H1 (cell line): Measurements from ENCODE around the gene CEP350. TPM values are rescaled to one million over a fixed set of nuclear protein-coding genes. Genes with fewer than 3 reads are reported as not detected.
A peak's percentile ranks its signal among the peaks of the same experiment; 100 is the strongest.

Experiments used
- BCL11A ChIP-seq, 2 experiments: IDR thresholded peaks; one replicate each; pipeline ENCODE4 v1.6.1; 2011; ENCODE audit warnings: low read depth in 2 of 2, low read length in 2 of 2, mild to moderate bottlenecking in 2 of 2
- CBX8 ChIP-seq: fragments of 300-800, 300-1000 bp; sonication (generic); IDR thresholded peaks from 2 replicates; pipeline ENCODE4 v1.7.1; 2016; ENCODE audit warnings: low read depth, low read length, borderline replicate concordance
- CEBPB ChIP-seq: IDR thresholded peaks from 2 replicates; pipeline ENCODE4 v1.6.1; 2012; ENCODE audit warnings: low read depth, low read length
- EZH2 ChIP-seq: fragments of 200-600 bp; sonication (generic); IDR thresholded peaks from 2 replicates; pipeline ENCODE4 v1.7.1; 2012; ENCODE audit warnings: low read depth, mild to moderate bottlenecking, moderate library complexity, low read length, inconsistent platforms; ENCODE audit not compliant: severe bottlenecking
- GABPA ChIP-seq: IDR thresholded peaks from 2 replicates; pipeline ENCODE4 v1.6.1; 2011; ENCODE audit warnings: mild to moderate bottlenecking, low read length, moderate library complexity, borderline replicate concordance; ENCODE audit not compliant: insufficient read depth
- GTF2F1 ChIP-seq: IDR thresholded peaks from 2 replicates; pipeline ENCODE4 v1.6.1; 2012; ENCODE audit warnings: low read depth, low read length, improper control_type of control experiment, borderline replicate concordance
- KDM4A ChIP-seq: IDR thresholded peaks from one replicate; pipeline ENCODE4 v1.7.1; 2012; ENCODE audit warnings: low read depth, mild to moderate bottlenecking, moderate library complexity, low read length, inconsistent platforms; ENCODE audit not compliant: severe bottlenecking
- PHF8 ChIP-seq: fragments of 200-600 bp; sonication (generic); conservative IDR thresholded peaks from 2 replicates; pipeline ENCODE4 v1.7.1; 2012; ENCODE audit warnings: low read depth, mild to moderate bottlenecking, inconsistent platforms, low read length, moderate library complexity
- POLR2AphosphoS5 ChIP-seq: IDR thresholded peaks from 2 replicates; pipeline ENCODE4 v1.6.1; 2011; ENCODE audit warnings: low read depth, low read length
- SIN3A ChIP-seq, 2 experiments: IDR thresholded peaks in 1 of 2; conservative IDR thresholded peaks in 1 of 2; 2 replicates each; pipeline ENCODE4 v1.6.1; 2011 to 2012; ENCODE audit warnings: low read length in 2 of 2, improper control_type of control experiment in 1 of 2, low read depth in 1 of 2, mild to moderate bottlenecking in 1 of 2
- TAF1 ChIP-seq: IDR thresholded peaks from 2 replicates; pipeline ENCODE4 v1.6.1; 2011; ENCODE audit warnings: mild to moderate bottlenecking, low read depth, low read length
- TCF12 ChIP-seq: IDR thresholded peaks from 2 replicates; pipeline ENCODE4 v1.6.1; 2011; ENCODE audit warnings: low read depth, mild to moderate bottlenecking, low read length
- polyA plus RNA-seq, 7 experiments: library from polyadenylated mRNA; depleted of rRNA in 3 of 7; stranded (reverse) in 5 of 7; unstranded in 2 of 7; fragments of >200 nt in 5 of 7; fragments of 200-250 nt in 2 of 7; gene quantifications; 1 replicate in 5 of 7; 2 replicates in 1 of 7; 4 replicates in 1 of 7; pipeline versions ENCODE4 v1.2.1 to v1.2.3, GENCODE V29; 2011 to 2013; ENCODE audit warnings: missing spikeins in 2 of 7, mixed read lengths in 2 of 7
- total RNA-seq: library from RNA; stranded (reverse); fragmentation: NEBNext Ultra II Directional; extraction: Animal tissue kit (Norgen Biotek cat#: 25700); gene quantifications from 2 replicates; pipeline ENCODE4 v1.2.1, GENCODE V29; 2021

Gene CEP350
- total and polyA plus RNA-seq, 2 of the 8 experiments (the other 6 are each of a cell fraction or from before 2014, with no cell fraction given) = 5.6 to 39.4 TPM

GRCh38 chr1:180155182-180155682, 200.6 kb downstream of the CEP350 start (continued):
- TF ChIP-seq PHF8 = no peak
- no peak for TF ChIP-seq BCL11A (IDR thresholded peaks at IDR 0.05; ENCODE audit: low read depth in 2 of 2, low read length in 2 of 2)
- no peak for TF ChIP-seq TAF1
- no peak for TF ChIP-seq GTF2F1
- peak; percentile 49 for TF ChIP-seq KDM4A
- peak; percentile 41 for TF ChIP-seq EZH2
- TF ChIP-seq SIN3A (conservative IDR thresholded peaks at IDR 0.05 in 1 of 2, IDR thresholded peaks at IDR 0.05 in 1 of 2; ENCODE audit: low read depth in 1 of 2, low read length in 2 of 2) = no peak
- no peak for TF ChIP-seq GABPA
- no peak; the same call in 1 of the 2 replicates for TF ChIP-seq POLR2AphosphoS5
- TF ChIP-seq TCF12 = no peak
- TF ChIP-seq CBX8 = no peak
- TF ChIP-seq CEBPB = no peak
